K562 (cell line): ENCODE data around the gene DIAPH3. TPM values are rescaled to one million over a fixed set of nuclear protein-coding genes. Genes with fewer than 3 reads are reported as not detected.

Experiments
- DACH1 ChIP-seq: fragments of 450-650 bp; IDR thresholded peaks from 2 replicates; pipeline ENCODE4 v1.6.1; 2018; ENCODE audit not compliant: partially characterized antibody
- E2F8 ChIP-seq: fragments of 450-650 bp; IDR thresholded peaks from 2 replicates; pipeline ENCODE4 v1.7.1; 2018; ENCODE audit warnings: mild to moderate bottlenecking, low read depth; ENCODE audit not compliant: partially characterized antibody
- FOXA1 ChIP-seq: fragments of 450-650 bp; IDR thresholded peaks from 2 replicates; pipeline ENCODE4 v1.6.1; 2016; ENCODE audit warnings: mild to moderate bottlenecking, borderline replicate concordance
- GTF2A2 ChIP-seq: IDR thresholded peaks from 2 replicates; pipeline ENCODE4 v1.6.1; 2016; ENCODE audit warnings: mild to moderate bottlenecking, missing genetic modification characterization, missing compliant biosample characterization
- HLTF ChIP-seq: fragments of 450-650 bp; IDR thresholded peaks from 2 replicates; pipeline ENCODE4 v1.6.1; 2016
- HNRNPLL ChIP-seq: fragments of 200-400 bp; formaldehyde crosslinking; IDR thresholded peaks from 2 replicates; pipeline ENCODE4 v1.6.1; 2017; ENCODE audit warnings: low read length, low read depth, mild to moderate bottlenecking; ENCODE audit not compliant: poor library complexity, severe bottlenecking
- HNRNPUL1 ChIP-seq: fragments of 200-400 bp; formaldehyde crosslinking; IDR thresholded peaks from 2 replicates; pipeline ENCODE4 v1.6.1; 2017; ENCODE audit warnings: low read length
- MAFF ChIP-seq: IDR thresholded peaks from 2 replicates; pipeline ENCODE4 v1.6.1; 2012; ENCODE audit warnings: low read length, improper control_type of control experiment
- RB1 ChIP-seq: fragments of 450-650 bp; IDR thresholded peaks from 2 replicates; pipeline ENCODE4 v1.6.1; 2017; ENCODE audit warnings: low read depth, mild to moderate bottlenecking
- TBP ChIP-seq: optimal IDR thresholded peaks from 2 replicates; pipeline ENCODE3; 2011; ENCODE audit warnings: low read depth, low read length, improper control_type of control experiment
- ZNF3 ChIP-seq: fragments of 250-450 bp; sonication (Bioruptor Pico); IDR thresholded peaks from 2 replicates; pipeline ENCODE4 v1.5.0; 2021; ENCODE audit warnings: mild to moderate bottlenecking, moderate library complexity
- polyA plus RNA-seq, 8 experiments: library from polyadenylated mRNA; depleted of rRNA in 4 of 8; stranded (reverse) in 5 of 8; unstranded in 3 of 8; fragments of >200 nt; fragmentation: Nextera tagmentation in 2 of 8; fragmentation: Illumina TruSeq in 1 of 8; extraction: Ambion mirVana in 2 of 8; extraction: Trizol in 1 of 8; gene quantifications; 2 replicates each; pipeline versions ENCODE4 v1.2.1 to v1.2.3, GENCODE V29; 2011 to 2014; ENCODE audit warnings: inconsistent platforms in 1 of 8, missing spikeins in 1 of 8
- total RNA-seq, 7 experiments: library from RNA; depleted of rRNA in 6 of 7; stranded (reverse); fragments of >200 nt in 6 of 7; fragmentation: Illumina TruSeq in 2 of 7; extraction: Trizol in 2 of 7; gene quantifications; 2 replicates each; pipeline versions ENCODE4 v1.2.1 to v1.2.3, GENCODE V29; 2011 to 2021; ENCODE audit warnings: low replicate concordance in 1 of 7

Gene DIAPH3
- total and polyA plus RNA-seq, 9 of the 15 experiments (the other 6 are each of a cell fraction or from before 2014, with no cell fraction given): 9.0 to 18.7 (median 14.7) TPM

GRCh38 chr13:59686798-59687394 lies 476.8 kb downstream of the DIAPH3 start (continued):
- TF ChIP-seq E2F8: no peak
- no peak for TF ChIP-seq HLTF
- TF ChIP-seq GTF2A2 (tag): no peak
- TF ChIP-seq TBP: no peak
- no peak for TF ChIP-seq FOXA1
- no peak for TF ChIP-seq HNRNPLL
- TF ChIP-seq MAFF: no peak
- no peak for TF ChIP-seq RB1
- TF ChIP-seq HNRNPUL1: no peak
- TF ChIP-seq DACH1: no peak
- TF ChIP-seq ZNF3 (CRISPR knock-in tag): no peak
